Activated T-helper 17 cell treated with anti-CD3 and anti-CD28 coated beads, Interleukin-2, amount 50 U/mL, for 72 hours (primary cell): ENCODE results near the gene SMTNL1. TPM values are rescaled to one million over a fixed set of nuclear protein-coding genes. Genes with fewer than 3 reads are reported as not detected.

ENCODE experiments used
- ATAC-seq: fragments of 150-1000 bp; cut with Tn5 transposase; replicated peaks from 2 replicates; pipeline ENCODE4 v1.10.0; 2021; ENCODE audit warnings: mild to moderate bottlenecking, moderate library complexity
- H3K27ac Mint-ChIP-seq: one replicate; pipeline ENCODE4 v1.8.0; 2022; ENCODE audit warnings: mixed read lengths
- H3K27me3 Mint-ChIP-seq: one replicate; pipeline ENCODE4 v1.8.0; 2022; ENCODE audit warnings: mixed read lengths
- H3K36me3 Mint-ChIP-seq: one replicate; pipeline ENCODE4 v1.8.0; 2022; ENCODE audit warnings: low read depth, mild to moderate bottlenecking, mixed read lengths
- H3K4me1 Mint-ChIP-seq: one replicate; pipeline ENCODE4 v1.8.0; 2022; ENCODE audit warnings: mixed read lengths
- H3K4me3 Mint-ChIP-seq: one replicate; pipeline ENCODE4 v1.8.0; 2022; ENCODE audit warnings: mild to moderate bottlenecking, mixed read lengths
- H3K9me3 Mint-ChIP-seq: one replicate; pipeline ENCODE4 v1.8.0; 2022; ENCODE audit warnings: mixed read lengths
- total RNA-seq, 2 donors: library from RNA; stranded (reverse); gene quantifications; one replicate each; pipeline ENCODE4 v1.2.3, GENCODE V29; 2022

SMTNL1 gene
- total RNA-seq, 2 donors from 2014 or later, result not detected

DNA sequence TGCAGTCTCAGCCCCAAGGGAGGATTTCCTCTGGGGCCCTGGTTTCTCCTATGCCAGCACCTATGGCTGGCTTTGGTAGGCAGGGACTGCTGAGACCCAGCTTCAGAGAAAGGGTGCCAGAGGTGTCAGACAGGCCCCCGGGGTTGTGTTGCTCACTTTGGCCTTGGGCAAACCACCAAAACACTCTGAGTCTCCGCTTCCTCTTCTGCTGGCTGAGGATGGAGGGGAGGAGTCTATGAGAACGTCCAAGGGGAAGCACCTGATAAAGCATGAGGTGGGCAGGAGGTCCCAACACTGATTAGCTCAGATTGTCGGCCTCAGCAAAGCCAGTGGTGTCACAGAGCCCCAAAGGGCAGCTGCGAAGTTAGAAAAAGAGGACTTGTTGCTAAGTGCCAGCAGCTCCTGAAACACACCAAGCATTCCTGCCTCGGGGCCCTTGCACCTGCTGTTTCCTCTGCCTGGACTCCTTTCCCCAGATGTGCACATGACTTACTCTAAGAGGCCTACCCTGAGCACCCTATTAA lies 10.5 kb downstream of the SMTNL1 start:
- ATAC-seq, result peak; percentile 18
- Mint-ChIP-seq H3K9me3 (no peaks in the 10 kb centered on the region), H3K27ac (peak overlapping the region; percentile 56), H3K27me3 (no peaks in the 10 kb centered on the region), H3K4me3 (no peak overlapping the region), H3K4me1 (no peaks in the 10 kb centered on the region), H3K36me3 (peaks cover 61% of the 10 kb centered on the region)

DNA sequence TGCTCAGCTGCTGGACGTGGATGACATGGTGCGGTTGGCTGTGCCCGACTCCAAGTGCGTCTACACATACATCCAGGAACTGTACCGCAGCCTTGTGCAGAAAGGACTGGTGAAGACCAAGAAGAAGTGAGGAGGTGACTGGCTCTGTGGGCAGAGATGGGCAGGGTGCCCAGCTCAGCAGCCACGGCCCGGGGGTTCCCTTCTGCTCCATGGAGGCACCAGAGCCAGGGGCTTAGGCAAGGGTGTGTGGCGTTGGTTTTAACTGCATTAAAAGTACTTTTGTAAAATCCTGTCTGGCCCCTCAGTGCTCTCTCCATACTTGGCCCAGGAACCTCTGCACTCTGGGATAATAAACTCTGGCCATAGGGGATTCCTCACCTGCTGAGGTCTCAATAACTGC lies 12.6 kb downstream of the SMTNL1 start:
- Mint-ChIP-seq H3K4me1 (no peaks in the 10 kb centered on the region), H3K27ac (no peak overlapping the region), H3K9me3 (no peaks in the 10 kb centered on the region), H3K27me3 (no peaks in the 10 kb centered on the region), H3K4me3 (no peak overlapping the region), H3K36me3 (peaks cover 81% of the 10 kb centered on the region)
- no peak for ATAC-seq

DNA sequence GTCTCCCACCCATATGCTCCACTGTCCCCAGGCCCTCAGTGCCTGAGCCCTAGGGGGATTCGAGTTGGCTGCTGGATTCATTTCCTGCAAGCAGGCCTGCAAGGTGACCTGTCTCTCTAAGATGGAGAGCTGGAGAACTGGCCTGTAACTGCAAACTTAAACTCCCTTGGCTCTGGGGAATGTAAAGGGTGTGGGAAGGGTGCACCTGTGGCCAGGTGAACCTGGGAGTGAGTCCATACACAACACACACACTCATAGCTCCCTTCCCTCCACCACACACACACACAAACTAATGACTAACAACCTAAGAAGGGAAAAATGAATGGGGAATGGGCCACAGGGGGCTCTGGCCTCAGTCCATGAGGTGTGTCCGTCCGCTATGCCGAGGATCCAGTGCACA lies 14.5 kb downstream of the SMTNL1 start:
- H3K27ac Mint-ChIP-seq, result peak overlapping the region; percentile 15
- H3K4me3 Mint-ChIP-seq, result no peak overlapping the region
- H3K27me3 Mint-ChIP-seq, result no peaks in the 10 kb centered on the region
- peaks cover 94% of the 10 kb centered on the region for H3K36me3 Mint-ChIP-seq
- ATAC-seq, result no peak
- no peaks in the 10 kb centered on the region for H3K9me3 Mint-ChIP-seq
- no peaks in the 10 kb centered on the region for H3K4me1 Mint-ChIP-seq

DNA sequence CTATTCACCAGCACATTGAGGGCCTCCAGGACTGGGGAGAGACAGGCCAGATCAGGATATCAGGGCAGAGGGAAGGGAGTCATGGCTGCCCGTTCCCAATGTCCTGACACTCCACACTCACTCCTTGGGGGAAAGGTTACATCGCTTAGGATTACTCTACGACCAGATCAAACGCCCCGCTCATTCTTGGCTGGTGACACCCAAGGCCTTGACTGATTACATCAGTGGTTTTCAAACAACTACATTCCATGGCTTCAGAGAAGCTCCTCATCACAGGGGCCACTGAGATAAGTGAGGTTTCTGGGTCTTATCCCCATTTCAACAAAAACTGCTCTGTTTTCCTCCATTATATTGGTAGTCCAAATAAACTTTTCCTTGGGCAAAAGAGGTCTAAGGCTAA lies 15.1 kb downstream of the SMTNL1 start:
- no peak for ATAC-seq
- Mint-ChIP-seq H3K4me1 (no peaks in the 10 kb centered on the region), H3K9me3 (no peaks in the 10 kb centered on the region), H3K27ac (no peak overlapping the region), H3K27me3 (no peaks in the 10 kb centered on the region), H3K4me3 (no peak overlapping the region), H3K36me3 (peaks cover 96% of the 10 kb centered on the region)

DNA sequence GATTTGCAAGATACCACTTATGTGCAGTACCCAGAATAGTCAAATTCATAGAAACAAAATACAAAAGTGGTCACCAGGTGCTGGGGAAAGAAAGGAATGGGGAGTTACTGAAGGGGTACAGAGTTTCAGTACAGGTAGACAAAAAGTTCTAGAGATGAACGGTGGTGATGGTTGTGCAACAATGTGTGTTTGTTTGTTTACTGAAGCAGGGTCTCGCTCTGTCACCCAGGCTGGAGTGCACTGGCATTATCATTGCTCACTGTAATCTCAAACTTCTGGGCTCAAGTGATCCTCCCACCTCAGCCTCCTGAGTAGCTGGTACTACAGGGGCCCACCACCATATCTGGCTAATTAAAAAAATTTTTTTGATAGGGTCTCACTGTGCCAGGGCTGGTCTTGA lies 18.0 kb downstream of the SMTNL1 start:
- H3K9me3 Mint-ChIP-seq, result no peaks in the 10 kb centered on the region
- no peak for ATAC-seq
- no peaks in the 10 kb centered on the region for H3K4me1 Mint-ChIP-seq
- H3K4me3 Mint-ChIP-seq, result no peak overlapping the region
- no peaks in the 10 kb centered on the region for H3K27me3 Mint-ChIP-seq
- no peak overlapping the region for H3K27ac Mint-ChIP-seq
- H3K36me3 Mint-ChIP-seq, result peaks cover 97% of the 10 kb centered on the region

DNA sequence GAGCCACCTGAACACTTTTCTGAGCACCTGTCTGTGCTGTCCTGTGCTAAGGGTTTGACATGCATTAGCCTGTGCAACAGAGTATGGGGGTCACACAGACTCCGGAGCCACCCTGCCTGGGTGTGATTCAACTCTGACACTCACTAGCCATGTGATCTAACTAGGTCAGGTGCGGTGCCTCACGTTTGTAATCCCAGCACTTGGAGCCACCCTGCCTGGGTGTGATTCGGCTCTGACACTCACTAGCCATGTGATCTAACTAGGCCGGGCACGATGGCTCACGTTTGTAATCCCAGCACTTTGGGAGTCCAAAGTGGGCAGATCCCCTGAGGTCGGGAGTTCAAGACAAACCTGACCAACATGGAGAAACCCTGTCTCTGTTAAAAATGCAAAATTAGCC lies 18.6 kb downstream of the SMTNL1 start:
- Mint-ChIP-seq H3K27me3 (no peaks in the 10 kb centered on the region), H3K36me3 (peaks cover 96% of the 10 kb centered on the region), H3K4me3 (no peak overlapping the region), H3K27ac (no peak overlapping the region), H3K9me3 (no peaks in the 10 kb centered on the region), H3K4me1 (peaks cover 1% of the 10 kb centered on the region)
- no peak for ATAC-seq

DNA sequence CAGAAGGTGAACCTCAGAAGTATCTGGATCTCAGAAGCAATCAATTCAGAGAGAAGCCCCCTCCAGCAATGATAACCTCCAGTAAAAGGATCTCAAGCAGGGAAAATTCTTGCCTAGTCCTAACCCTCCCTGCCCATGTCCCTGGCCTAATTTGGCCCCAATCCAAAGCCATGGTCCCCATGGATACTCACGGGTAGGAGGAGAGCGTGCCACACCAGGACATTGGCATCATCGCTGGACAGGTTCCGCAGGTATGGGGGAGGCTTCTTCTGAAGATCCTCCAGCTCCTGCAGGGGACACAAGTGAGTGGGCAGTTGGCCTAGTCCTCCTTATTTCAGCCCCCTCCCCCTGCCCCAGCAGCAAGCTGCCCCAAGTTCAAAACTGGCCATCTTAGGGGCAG lies 22.8 kb downstream of the SMTNL1 start:
- Mint-ChIP-seq H3K9me3 (no peaks in the 10 kb centered on the region), H3K36me3 (peaks cover 86% of the 10 kb centered on the region)

DNA sequence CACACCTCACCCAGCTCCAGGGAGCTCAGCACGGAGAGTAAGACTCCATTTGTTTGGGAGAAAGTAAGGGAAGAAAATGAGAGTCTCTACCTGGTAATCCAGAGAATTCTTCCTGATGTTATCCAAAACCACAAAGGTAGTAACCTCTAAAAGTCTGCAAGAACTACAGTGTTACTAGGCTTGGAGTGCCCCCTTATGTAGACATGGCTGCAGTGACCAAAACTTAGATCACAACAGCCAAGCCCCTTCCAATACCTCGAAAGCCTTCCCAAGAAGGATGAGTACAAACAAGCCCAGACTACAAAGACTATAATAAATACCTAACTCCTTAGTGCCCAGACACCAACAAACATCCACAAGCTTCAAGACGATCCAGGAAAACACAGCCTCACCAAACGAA lies 25.2 kb downstream of the SMTNL1 start:
- no peaks in the 10 kb centered on the region for H3K9me3 Mint-ChIP-seq
- H3K4me1 Mint-ChIP-seq, result peaks cover 30% of the 10 kb centered on the region
- peaks cover 72% of the 10 kb centered on the region for H3K36me3 Mint-ChIP-seq
- no peak for ATAC-seq
- H3K27me3 Mint-ChIP-seq, result no peaks in the 10 kb centered on the region
- peak overlapping the region; percentile 98 for H3K27ac Mint-ChIP-seq
- no peak overlapping the region for H3K4me3 Mint-ChIP-seq

More for the DNA sequence above, 22.8 kb downstream of the SMTNL1 start:
- no peak overlapping the region for H3K4me3 Mint-ChIP-seq
- peaks cover 25% of the 10 kb centered on the region for H3K4me1 Mint-ChIP-seq
- no peak overlapping the region for H3K27ac Mint-ChIP-seq
- no peak for ATAC-seq
- no peaks in the 10 kb centered on the region for H3K27me3 Mint-ChIP-seq

DNA sequence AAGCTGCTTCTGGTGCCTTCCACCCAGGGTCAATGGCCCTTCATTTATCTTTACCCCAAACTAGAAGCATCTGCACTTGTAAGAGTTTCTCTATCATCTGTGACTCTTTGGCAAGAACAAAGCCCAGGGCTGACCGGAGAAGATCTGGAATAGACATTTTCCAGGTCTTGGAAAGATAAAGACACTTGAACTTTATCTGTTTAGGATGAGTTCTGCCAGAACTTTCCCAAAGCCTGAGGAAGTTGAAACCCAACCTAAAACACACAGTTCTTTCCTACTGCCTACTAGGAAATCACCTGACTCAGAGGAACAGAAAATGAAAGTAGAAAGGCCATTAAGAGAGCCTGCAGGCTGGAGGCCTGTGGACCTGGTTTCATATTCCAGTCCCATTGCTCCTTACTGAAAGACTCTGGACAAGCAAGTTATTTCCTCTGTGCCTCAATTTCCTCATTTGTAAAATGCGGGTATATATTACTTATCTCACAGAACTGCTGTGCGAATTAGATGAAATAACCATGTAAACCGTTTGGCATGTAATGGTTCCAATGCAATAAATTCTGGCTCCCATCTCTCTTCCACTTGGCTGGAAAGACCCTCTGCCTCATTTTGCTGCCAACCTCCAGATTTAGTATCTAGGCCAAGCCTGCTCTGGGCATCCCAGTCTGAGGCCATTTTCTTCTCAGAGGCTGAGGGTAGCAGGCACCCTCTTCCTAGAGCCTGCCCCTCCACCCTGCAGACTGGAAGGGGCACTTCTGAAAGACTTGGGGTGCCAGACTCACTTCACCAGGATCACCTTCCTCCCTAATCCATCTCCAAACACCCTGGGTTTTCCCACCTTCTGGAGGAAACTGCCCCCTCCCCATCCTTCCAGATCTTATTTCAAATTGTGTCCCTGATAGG lies 28.9 kb downstream of the SMTNL1 start:
- peaks cover 35% of the 10 kb centered on the region for H3K4me1 Mint-ChIP-seq

DNA sequence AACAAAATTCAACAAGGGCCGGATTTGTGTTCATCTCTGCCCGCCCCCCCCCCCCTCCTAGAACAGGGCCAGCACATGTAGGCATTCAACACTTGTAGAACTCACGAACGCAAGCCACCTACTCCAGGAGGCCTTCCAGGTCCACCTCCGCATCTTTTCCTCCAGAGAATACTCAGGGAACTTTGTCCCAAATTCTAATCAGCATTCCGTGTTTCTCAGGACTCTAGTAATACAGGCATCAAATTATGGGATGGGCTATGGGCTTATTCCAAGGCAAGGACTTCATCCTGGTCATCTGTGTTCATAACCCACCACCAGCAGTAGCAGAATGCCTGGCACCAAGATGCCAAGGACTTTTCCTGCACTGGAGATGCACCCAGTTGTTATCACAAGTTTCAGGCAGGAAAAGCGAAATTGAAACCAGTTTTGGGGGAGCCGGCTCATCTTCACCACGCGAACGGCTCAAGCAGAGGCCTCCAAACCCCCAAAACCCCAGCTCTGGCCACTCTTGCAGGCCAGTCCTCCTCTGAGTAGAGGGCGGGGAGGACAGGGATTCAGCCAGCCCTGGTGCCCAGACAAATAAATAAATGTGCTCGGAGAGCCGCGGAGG lies 29.6 kb downstream of the SMTNL1 start:
- Mint-ChIP-seq H3K27ac (peak overlapping the region; percentile 98), H3K9me3 (no peaks in the 10 kb centered on the region), H3K36me3 (peaks cover 36% of the 10 kb centered on the region), H3K4me1 (peaks cover 28% of the 10 kb centered on the region), H3K4me3 (peak overlapping the region; percentile 98), H3K27me3 (no peaks in the 10 kb centered on the region)
- peak; percentile 7 for ATAC-seq

More for the DNA sequence above, 28.9 kb downstream of the SMTNL1 start:
- Mint-ChIP-seq H3K27me3 (no peaks in the 10 kb centered on the region), H3K36me3 (peaks cover 42% of the 10 kb centered on the region), H3K4me3 (peak overlapping the region; percentile 98), H3K9me3 (no peaks in the 10 kb centered on the region), H3K27ac (peak overlapping the region; percentile 98)
- ATAC-seq, result peak; percentile 58

DNA sequence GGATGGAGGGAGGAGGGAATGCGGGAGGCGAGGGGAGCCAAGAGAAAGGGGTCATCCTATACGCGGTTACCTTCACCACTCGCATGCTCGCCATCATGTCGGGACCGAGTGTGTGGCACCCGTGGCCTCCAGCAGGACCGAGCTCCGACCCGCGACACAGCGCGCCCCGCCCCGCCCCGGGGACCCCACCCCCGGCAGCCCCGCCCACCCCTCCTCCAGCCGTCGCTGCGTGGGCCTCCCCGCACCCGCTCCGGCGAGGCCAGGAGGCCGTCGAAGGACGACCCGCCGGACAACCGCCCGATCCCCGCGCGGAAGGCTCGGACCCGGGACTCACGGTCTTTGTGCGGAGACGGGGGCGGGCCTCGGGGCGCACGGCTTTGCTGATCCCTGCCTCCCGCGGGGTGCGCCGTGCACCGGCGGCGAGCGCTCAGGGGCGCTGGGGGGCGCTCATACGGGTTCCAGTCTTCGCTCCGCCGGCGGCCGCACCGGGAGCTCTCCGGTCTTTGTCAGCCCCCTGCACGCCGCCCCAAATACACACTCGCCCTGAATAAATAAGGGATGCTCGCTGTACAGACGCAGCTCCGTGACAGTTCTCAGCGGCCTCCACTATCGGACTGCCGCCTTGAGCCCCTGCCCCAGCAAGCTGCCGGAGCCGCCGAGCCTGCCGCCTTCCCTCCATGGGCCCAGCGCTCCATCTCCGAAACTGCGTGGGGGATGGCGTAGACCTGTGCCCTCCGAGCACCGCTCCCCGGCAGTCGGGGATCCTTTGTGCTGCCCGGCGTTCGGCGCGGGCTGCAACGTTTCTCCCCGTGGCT lies 30.3 kb downstream of the SMTNL1 start, which contains the start of gene UBE2L6:
TSS of gene UBE2L6 (minus strand) at position 158 of the 815 bp plus-strand sequence. CDS start at position 97, 61 bp downstream.
- no peaks in the 10 kb centered on the region for H3K9me3 Mint-ChIP-seq
- peaks cover 32% of the 10 kb centered on the region for H3K36me3 Mint-ChIP-seq
- peak within 1 kb of the TSS; percentile 98 for H3K27ac Mint-ChIP-seq
- peak; percentile 85 for ATAC-seq
- H3K4me3 Mint-ChIP-seq, result peak within 1 kb of the TSS; percentile 98
- H3K4me1 Mint-ChIP-seq, result peaks cover 24% of the 10 kb centered on the region
- H3K27me3 Mint-ChIP-seq, result no peaks in the 10 kb centered on the region

DNA sequence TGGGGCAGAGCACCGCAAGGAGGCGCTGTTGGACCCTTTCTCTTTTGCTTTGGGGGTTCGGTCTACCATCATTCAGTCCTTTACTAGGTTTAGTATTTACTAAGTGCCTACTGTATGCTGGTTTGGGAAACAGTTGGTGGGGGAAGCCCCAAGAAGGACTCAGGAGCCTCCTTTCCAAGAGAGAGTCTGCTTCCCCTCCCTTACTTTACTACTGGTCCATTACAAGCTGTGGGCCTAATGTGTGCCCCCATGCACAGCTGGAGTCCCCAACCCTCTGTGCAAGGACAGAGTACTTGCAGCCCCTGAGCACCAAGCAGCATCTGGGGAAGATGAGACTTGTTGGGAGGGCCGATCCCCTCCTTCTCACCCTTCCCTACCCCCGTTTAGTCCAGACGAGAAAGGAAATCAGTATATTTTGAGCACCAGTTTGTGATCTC lies 31.0 kb downstream of the SMTNL1 start:
- ATAC-seq, result no peak
- no peaks in the 10 kb centered on the region for H3K9me3 Mint-ChIP-seq
- H3K27me3 Mint-ChIP-seq, result no peaks in the 10 kb centered on the region
- H3K27ac Mint-ChIP-seq, result peak overlapping the region; percentile 81
- peaks cover 22% of the 10 kb centered on the region for H3K4me1 Mint-ChIP-seq
- peak overlapping the region; percentile 98 for H3K4me3 Mint-ChIP-seq
- peaks cover 30% of the 10 kb centered on the region for H3K36me3 Mint-ChIP-seq

DNA sequence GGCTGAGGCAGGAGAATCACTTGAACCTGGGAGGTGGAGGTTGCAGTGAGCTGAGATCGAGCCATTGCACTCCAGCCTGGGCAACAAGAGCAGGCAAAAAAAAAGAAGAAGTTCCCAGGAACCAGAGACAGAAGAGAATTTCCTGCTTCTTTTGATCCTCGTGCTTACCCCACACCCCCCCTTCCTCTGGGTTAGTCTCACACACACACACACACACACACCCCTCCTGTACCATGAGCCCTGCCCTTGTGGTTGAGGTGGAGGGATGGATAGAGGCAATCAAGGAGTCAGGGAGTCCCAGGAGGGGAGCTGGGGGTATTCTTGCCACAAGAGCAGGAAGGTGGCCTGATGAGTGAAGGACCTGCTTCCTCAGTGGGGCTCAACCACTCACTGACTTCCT lies 34.2 kb downstream of the SMTNL1 start:
- H3K36me3 Mint-ChIP-seq, result peaks cover 5% of the 10 kb centered on the region
- peak overlapping the region; percentile 43 for H3K27ac Mint-ChIP-seq
- ATAC-seq, result no peak
- H3K4me3 Mint-ChIP-seq, result no peak overlapping the region
- peaks cover 9% of the 10 kb centered on the region for H3K4me1 Mint-ChIP-seq
- peaks cover 8% of the 10 kb centered on the region for H3K27me3 Mint-ChIP-seq
- H3K9me3 Mint-ChIP-seq, result no peaks in the 10 kb centered on the region

DNA sequence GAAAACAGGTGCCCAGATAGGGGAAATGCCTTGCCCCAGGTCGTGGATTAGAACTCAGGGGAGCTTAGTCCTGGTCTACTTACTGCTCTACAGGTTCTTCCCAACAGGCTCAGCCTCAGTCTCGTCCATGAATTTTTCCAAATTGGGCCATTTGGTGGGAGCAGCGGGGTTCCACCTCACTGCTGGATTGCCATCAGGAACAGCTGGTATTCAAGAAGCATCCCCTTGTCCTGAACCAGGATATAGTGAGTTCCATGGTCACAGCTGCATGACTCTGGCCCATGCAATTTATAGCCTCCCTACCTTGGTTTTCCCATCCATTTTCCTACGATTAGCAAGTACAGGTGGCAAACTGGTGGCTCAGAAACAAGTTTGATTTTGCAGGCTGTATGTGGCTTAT lies 36.7 kb downstream of the SMTNL1 start:
- Mint-ChIP-seq H3K27me3 (peaks cover 8% of the 10 kb centered on the region), H3K36me3 (no peaks in the 10 kb centered on the region), H3K9me3 (no peaks in the 10 kb centered on the region), H3K4me3 (no peak overlapping the region), H3K4me1 (peaks cover 5% of the 10 kb centered on the region), H3K27ac (no peak overlapping the region)
- no peak for ATAC-seq
